Osteocyte (in vitro differentiated cells): ENCODE measurements around the gene TRAF3IP1. TPM values are rescaled to one million over a fixed set of nuclear protein-coding genes. Genes with fewer than 3 reads are reported as not detected.
A peak's percentile ranks its signal among the peaks of the same experiment; 100 is the strongest.
"Not testable (repeated sequence)": the region's sequence is repeated elsewhere in the genome, so short reads cannot be mapped to it uniquely, and the experiment has no call there.

Experiments
- DNase-seq: peaks from one replicate; pipeline ENCODE4 v3.0.0; 2021; ENCODE audit warnings: mixed read lengths; ENCODE audit not compliant: unreplicated experiment; ENCODE audit errors: extremely low spot score
- H3K27ac Mint-ChIP-seq: one replicate; pipeline ENCODE4 v1.8.0; 2021; ENCODE audit warnings: mild to moderate bottlenecking, mixed read lengths; ENCODE audit not compliant: unreplicated experiment
- H3K27me3 Mint-ChIP-seq: one replicate; pipeline ENCODE4 v1.8.0; 2021; ENCODE audit warnings: mixed read lengths; ENCODE audit not compliant: unreplicated experiment
- H3K36me3 Mint-ChIP-seq: one replicate; pipeline ENCODE4 v1.8.0; 2021; ENCODE audit warnings: mixed read lengths; ENCODE audit not compliant: unreplicated experiment
- H3K4me1 Mint-ChIP-seq: one replicate; pipeline ENCODE4 v1.8.0; 2021; ENCODE audit warnings: mixed read lengths; ENCODE audit not compliant: unreplicated experiment
- H3K4me3 Mint-ChIP-seq: one replicate; pipeline ENCODE4 v1.8.0; 2021; ENCODE audit warnings: mild to moderate bottlenecking, moderate library complexity, mixed read lengths; ENCODE audit not compliant: unreplicated experiment
- H3K9me3 Mint-ChIP-seq: one replicate; pipeline ENCODE4 v1.8.0; 2021; ENCODE audit warnings: mixed read lengths; ENCODE audit not compliant: unreplicated experiment
- CTCF ChIP-seq: fragments of 200-600 bp; sonication (generic); IDR thresholded peaks from 2 replicates; pipeline ENCODE4 v1.5.0; 2021; ENCODE audit warnings: antibody characterized with exemption, mild to moderate bottlenecking, moderate library complexity
- total RNA-seq: library from RNA; stranded (reverse); gene quantifications from 2 replicates; pipeline ENCODE4 v1.2.1, GENCODE V29; 2021

The TRAF3IP1 gene
- total RNA-seq, 1 donor from 2014 or later: 19.4 TPM

DNA sequence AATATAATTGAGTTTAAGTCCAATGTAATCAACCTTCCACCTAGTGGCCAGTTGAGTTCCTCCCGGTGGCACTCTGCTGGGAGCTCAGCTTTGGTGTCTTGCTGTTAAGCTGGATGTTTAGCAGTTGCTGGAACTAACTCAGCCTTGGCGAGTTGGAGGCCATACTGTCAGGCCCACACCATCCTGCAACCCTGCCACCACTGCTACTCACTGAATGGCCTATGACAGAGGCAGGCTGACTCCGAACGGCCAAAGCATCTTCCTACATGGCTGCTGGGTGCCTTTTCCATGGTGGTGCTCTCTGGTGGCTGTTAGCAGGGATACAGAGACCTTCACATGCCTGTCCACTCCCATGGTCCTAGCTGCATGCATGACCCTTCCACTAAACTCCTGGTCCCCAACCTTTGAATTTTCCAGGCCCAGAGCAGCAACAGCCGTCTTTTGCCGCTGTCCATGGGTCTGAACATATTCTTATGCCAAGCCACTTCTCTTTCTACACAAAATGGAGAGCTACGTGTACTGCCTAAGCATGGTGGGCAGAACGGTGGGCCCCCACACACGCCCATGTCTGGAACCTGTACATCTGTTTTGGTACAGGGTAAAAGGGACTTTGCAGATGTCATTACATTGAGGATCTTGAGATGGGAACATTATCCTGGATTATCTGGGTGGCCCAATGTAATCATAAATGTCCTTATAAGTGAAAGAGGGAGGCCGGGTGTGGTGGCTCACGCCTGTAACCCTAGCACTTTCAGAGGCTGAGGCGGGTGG, 15.0 kb upstream of the TRAF3IP1 start:
- H3K27me3 Mint-ChIP-seq: no peaks in the 10 kb centered on the region
- DNase-seq: no peak
- no peak overlapping the region for H3K4me3 Mint-ChIP-seq
- no peak for TF ChIP-seq CTCF
- H3K36me3 Mint-ChIP-seq: no peaks in the 10 kb centered on the region
- no peak overlapping the region for H3K27ac Mint-ChIP-seq
- no peaks in the 10 kb centered on the region for H3K9me3 Mint-ChIP-seq
- H3K4me1 Mint-ChIP-seq: peaks cover 4% of the 10 kb centered on the region

DNA sequence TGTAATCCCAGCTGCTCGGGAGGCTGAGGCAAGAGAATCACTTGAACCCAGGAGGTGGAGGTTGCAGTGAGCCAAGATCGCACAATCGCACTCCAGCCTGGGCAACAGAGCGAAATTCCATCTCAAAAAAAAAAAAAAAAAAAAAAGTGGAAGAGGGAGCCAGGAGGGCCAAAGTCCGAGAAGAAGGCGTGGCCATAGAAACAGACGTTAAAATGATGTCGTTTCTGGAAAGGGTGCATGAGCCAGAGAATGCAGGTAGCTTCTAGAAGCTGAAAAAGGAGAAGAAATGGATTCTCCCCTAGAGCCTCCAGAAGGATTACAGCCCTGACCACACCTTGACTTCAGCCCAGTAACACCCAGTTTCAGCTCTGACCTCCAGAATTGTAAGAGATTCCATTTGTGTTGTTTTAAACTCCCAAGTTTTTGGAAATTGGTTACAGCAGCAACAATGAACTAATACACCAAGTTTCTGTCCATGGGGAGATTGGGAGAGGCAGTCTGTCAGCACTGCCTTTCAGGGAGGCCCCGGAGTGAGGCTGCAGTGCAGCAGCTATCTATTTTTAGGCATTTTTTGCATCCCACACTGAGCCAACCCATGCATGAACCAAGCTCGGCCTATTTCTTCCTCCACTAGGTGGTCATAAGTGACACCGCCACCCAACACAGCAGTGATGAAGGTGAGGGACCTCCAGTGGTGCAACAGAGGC, 14.2 kb upstream of the TRAF3IP1 start:
- no peak for DNase-seq
- no peak for TF ChIP-seq CTCF
- Mint-ChIP-seq H3K4me3 (no peak overlapping the region), H3K27ac (no peak overlapping the region), H3K9me3 (no peaks in the 10 kb centered on the region), H3K27me3 (peaks cover 2% of the 10 kb centered on the region), H3K36me3 (no peaks in the 10 kb centered on the region), H3K4me1 (peaks cover 4% of the 10 kb centered on the region)

- no peak overlapping the region for H3K4me3 Mint-ChIP-seq
- no peak overlapping the region for H3K27ac Mint-ChIP-seq
- peaks cover 4% of the 10 kb centered on the region for H3K4me1 Mint-ChIP-seq
- peaks cover 7% of the 10 kb centered on the region for H3K27me3 Mint-ChIP-seq
- no peak for TF ChIP-seq CTCF
- no peaks in the 10 kb centered on the region for H3K9me3 Mint-ChIP-seq
- H3K36me3 Mint-ChIP-seq: no peaks in the 10 kb centered on the region
- no peak for DNase-seq
Measured at GRCh38 chr2:238306672-238306998, 13.7 kb upstream of the TRAF3IP1 start.

GRCh38 chr2:238308177-238308576, 12.1 kb upstream of the TRAF3IP1 start:
- Mint-ChIP-seq H3K4me3 (no peak overlapping the region), H3K4me1 (no peaks in the 10 kb centered on the region), H3K9me3 (no peaks in the 10 kb centered on the region), H3K27ac (no peak overlapping the region), H3K27me3 (peaks cover 7% of the 10 kb centered on the region), H3K36me3 (no peaks in the 10 kb centered on the region)
- TF ChIP-seq CTCF: peak; percentile 14
- DNase-seq: no peak

- not testable (repeated sequence) for H3K9me3 Mint-ChIP-seq, H3K27ac Mint-ChIP-seq, H3K4me1 Mint-ChIP-seq, H3K27me3 Mint-ChIP-seq, H3K36me3 Mint-ChIP-seq, H3K4me3 Mint-ChIP-seq, DNase-seq
Measured at GRCh38 chr2:238310721-238311120, 9.6 kb upstream of the TRAF3IP1 start.
